Measurements from ENCODE around the gene CCDC81. TPM values are rescaled to one million over a fixed set of nuclear protein-coding genes. Genes with fewer than 3 reads are reported as not detected.

CCDC81 gene
- total and polyA plus RNA-seq, 2 of the 13 experiments (the other 11 are each of a cell fraction or from before 2014, with no cell fraction given) = 0.15 to 0.22 TPM

DNA sequence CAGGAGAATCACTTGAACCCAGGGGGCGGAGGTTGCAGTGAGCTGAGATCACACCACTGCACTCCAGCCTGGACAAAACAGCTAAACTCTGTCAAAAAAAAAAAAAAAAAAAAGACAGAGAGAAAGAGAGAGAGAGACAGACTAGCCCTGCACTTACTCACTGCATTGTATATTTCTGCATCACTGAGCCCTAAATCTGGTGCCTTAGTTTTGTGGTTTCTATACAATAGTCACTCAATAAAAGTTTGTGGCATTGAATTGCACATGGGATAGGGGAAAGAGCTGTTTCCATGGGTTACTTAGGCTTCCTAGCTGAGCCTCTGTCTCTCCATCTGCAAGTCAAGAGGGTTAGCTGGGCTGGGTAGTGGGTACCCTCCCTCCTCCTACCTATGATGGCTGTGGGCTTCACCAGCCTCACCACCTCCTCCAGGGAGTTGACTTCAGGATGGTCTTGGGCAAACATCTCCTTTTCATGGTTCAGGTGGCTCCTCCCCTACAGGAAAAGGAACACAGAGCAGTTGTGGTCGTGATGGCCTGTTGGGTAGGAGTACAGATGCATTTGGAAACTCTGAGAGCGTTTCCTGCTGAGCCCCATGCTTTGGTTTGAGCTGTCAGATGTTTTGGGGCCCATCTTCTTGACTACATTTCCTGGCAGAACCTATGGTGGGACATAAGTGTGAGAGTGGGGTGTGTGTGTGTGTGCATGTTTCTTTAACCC, 73.2 kb downstream of the CCDC81 start:
- intact Hi-C loops (cut with micrococcal nuclease; ENCODE audit: unreplicated experiment) = no loop called here
- 3% methylated on average over 3 of the region's 3 CpGs for WGBS (ENCODE audit: low lambda C conversion rate)
- ATAC-seq (no peak), FAIRE-seq (no peak), DNase-seq (ENCODE audit: low spot score) (no peak)
- H3K79me2 ChIP-seq (ENCODE audit: insufficient read depth, low read length) = no peaks in the 10 kb centered on the region
- no peaks in the 10 kb centered on the region for H3K36me3 ChIP-seq (replicated peaks in 1 of 2; ENCODE audit: control insufficient read depth in 1 of 2, insufficient read depth in 2 of 2, low read length in 2 of 2)
- H3K9me3 ChIP-seq (ENCODE audit: low read length) = no peaks in the 10 kb centered on the region
- no peaks in the 10 kb centered on the region; a peak in 1 of 5 replicates for H3K27me3 ChIP-seq (ENCODE audit: control insufficient read depth in 1 of 2, insufficient read depth in 2 of 2, low read length in 2 of 2)
- H3K4me2 ChIP-seq (ENCODE audit: low read depth, low read length) = no peak overlapping the region
- no peaks in the 10 kb centered on the region for H3K4me1 ChIP-seq (ENCODE audit: insufficient read depth, low read length)
- H3K27ac ChIP-seq (ENCODE audit: extremely low read length, insufficient read depth, low read length) = no peak overlapping the region
- H3K4me3 ChIP-seq (replicated peaks in 1 of 3; ENCODE audit: insufficient read depth in 1 of 3, low read depth in 2 of 3, low read length in 3 of 3) = no peak overlapping the region
- no peak for TF ChIP-seq ZFY (CRISPR knock-in tag; IDR thresholded peaks at IDR 0.05)
- no peaks in the 10 kb centered on the region for H4K20me1 ChIP-seq (ENCODE audit: insufficient read depth, low read length)
- no peak overlapping the region for H2AFZ ChIP-seq (ENCODE audit: low read length)
- H3K9ac ChIP-seq (ENCODE audit: insufficient read depth, low read depth, low read length) = no peak overlapping the region
- ChIA-PET POLR2A (no interaction called here), CTCF (ENCODE audit: low intra/inter-chr PET ratio, low total read pairs) (no interaction called here)
- no TSS peak for BruUV-seq (replicated peaks)
- in situ Hi-C loops (cut with HindIII; ENCODE audit: extremely low pct_ligation_motif_present, low pct_unique_long_range_greater_than_20kb) = no loop called here

DNA sequence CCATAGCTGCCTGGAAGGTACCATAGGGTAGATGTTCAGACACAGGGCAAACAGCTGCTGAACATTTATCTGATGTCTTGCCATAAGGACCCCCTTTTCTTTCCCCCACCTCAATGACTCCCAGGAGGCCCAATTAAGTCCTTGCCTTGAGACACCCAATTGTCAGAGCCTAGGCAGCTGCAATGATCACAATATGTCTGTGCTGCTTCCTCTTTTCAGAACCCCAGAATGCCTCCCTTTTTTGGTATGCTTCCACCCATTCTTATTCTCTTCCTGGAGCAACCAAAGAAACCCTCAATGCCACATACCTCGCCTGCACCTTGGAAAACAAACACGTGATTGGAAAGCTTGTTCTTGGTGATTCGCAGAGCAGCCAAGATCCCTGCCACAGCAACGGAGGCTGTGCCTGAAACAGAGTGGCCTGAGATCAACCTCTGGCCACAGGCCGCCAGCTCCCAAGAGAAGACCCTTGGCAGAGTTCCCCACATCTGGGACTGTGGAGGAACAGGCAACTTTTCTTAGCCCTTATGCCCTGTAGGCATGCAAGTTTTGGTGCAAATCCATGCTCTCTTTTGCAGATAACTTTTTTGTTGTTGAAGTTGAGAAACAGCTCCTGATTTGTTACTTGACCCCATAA, 75.4 kb downstream of the CCDC81 start:
- no peak for FAIRE-seq
- no peak for DNase-seq (ENCODE audit: low spot score)
- Histone ChIP-seq H3K9ac (ENCODE audit: insufficient read depth, low read depth, low read length) (no peak overlapping the region), H2AFZ (ENCODE audit: low read length) (no peak overlapping the region), H3K27me3 (ENCODE audit: control insufficient read depth in 1 of 2, insufficient read depth in 2 of 2, low read length in 2 of 2) (no peaks in the 10 kb centered on the region; a peak in 1 of 5 replicates), H3K4me1 (ENCODE audit: insufficient read depth, low read length) (no peaks in the 10 kb centered on the region), H4K20me1 (ENCODE audit: insufficient read depth, low read length) (no peaks in the 10 kb centered on the region), H3K36me3 (replicated peaks in 1 of 2; ENCODE audit: control insufficient read depth in 1 of 2, insufficient read depth in 2 of 2, low read length in 2 of 2) (no peaks in the 10 kb centered on the region), H3K27ac (ENCODE audit: extremely low read length, insufficient read depth, low read length) (no peak overlapping the region), H3K4me2 (ENCODE audit: low read depth, low read length) (no peak overlapping the region), H3K9me3 (ENCODE audit: low read length) (no peaks in the 10 kb centered on the region), H3K4me3 (replicated peaks in 1 of 3; ENCODE audit: insufficient read depth in 1 of 3, low read depth in 2 of 3, low read length in 3 of 3) (no peak overlapping the region), H3K79me2 (ENCODE audit: insufficient read depth, low read length) (no peaks in the 10 kb centered on the region)
- CTCF ChIA-PET (ENCODE audit: low intra/inter-chr PET ratio, low total read pairs) = no interaction called here
- WGBS (ENCODE audit: low lambda C conversion rate) = 0% methylated on average over 4 of the region's 5 CpGs
- no peak for ATAC-seq
- no peak for TF ChIP-seq ETV6 (CRISPR knock-in tag; conservative IDR thresholded peaks at IDR 0.05)
- TF ChIP-seq ZBTB8A (CRISPR knock-in tag; IDR thresholded peaks at IDR 0.05; ENCODE audit: borderline replicate concordance, low read depth) = no peak
- TF ChIP-seq, protein P1, sequence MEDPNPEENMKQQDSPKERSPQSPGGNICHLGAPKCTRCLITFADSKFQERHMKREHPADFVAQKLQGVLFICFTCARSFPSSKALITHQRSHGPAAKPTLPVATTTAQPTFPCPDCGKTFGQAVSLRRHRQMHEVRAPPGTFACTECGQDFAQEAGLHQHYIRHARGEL (CRISPR knock-in tag; IDR thresholded peaks at IDR 0.05) = no peak
- no TSS peak for BruUV-seq (replicated peaks)
- POLR2A ChIA-PET = no interaction called here
- intact Hi-C loops (cut with micrococcal nuclease; ENCODE audit: unreplicated experiment) = no loop called here
- in situ Hi-C loops (cut with HindIII; ENCODE audit: extremely low pct_ligation_motif_present, low pct_unique_long_range_greater_than_20kb) = no loop called here
